Retinal pigment epithelial cell (primary cell): ENCODE measurements around the gene UBE2QL1.

Experiments
- DNase-seq: peaks from one replicate; pipeline ENCODE4 v3.0.0-alpha.2; 2010; ENCODE audit warnings: low read depth
- H3K4me3 ChIP-seq: 2 replicates; pipeline ENCODE4 v1.5.1; 2011; ENCODE audit warnings: mild to moderate bottlenecking, low read length, control low read depth, moderate library complexity
- CTCF ChIP-seq: conservative IDR thresholded peaks from 2 replicates; pipeline ENCODE4 v1.5.1; 2011; ENCODE audit warnings: low read depth, low read length, control low read depth, inconsistent platforms

UBE2QL1 gene

DNA sequence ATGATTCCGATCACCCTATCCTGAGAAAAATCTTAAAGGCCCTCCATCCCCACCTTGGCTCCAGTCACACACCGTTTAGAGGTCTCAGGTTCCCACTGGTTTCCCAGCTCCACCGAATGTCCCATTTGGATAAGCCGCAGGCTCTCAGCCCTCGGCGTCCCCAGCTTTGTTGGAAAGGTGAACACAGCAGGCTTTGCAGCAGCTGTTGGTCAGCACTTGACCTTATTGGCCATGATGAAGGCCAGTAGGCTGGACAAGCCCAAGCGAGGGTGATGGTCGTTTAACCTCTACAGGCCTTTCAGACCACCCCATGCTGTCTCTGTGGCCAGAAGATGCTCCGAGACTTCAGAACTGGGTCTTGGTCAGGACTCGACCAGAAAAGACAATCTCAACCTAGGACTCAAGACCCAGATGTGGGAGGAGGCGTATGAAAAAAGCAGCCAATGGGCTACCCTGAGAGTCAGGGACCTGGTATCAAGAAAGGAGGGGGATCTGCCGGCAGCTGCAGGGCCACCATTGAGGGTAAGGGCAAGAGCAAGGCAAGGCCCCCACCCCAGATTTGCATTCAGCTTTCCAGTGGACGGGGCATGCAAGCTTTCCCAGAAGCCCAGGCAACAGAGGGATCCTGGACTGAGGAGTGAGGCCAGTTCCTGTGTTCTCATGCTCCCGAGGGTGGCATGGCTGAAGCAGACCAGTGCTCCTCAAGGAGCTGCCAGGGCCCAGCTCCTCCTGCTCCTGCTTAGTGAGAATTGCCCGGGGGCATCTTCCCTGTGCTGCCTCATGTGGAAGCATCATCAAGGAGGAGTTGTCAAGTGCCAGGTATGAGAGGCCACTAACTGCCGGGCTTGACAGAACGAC is 13.4 kb downstream of the UBE2QL1 start:
- no peak for DNase-seq
- no peak for TF ChIP-seq CTCF
- H3K4me3 ChIP-seq, result no peak overlapping the region

DNA sequence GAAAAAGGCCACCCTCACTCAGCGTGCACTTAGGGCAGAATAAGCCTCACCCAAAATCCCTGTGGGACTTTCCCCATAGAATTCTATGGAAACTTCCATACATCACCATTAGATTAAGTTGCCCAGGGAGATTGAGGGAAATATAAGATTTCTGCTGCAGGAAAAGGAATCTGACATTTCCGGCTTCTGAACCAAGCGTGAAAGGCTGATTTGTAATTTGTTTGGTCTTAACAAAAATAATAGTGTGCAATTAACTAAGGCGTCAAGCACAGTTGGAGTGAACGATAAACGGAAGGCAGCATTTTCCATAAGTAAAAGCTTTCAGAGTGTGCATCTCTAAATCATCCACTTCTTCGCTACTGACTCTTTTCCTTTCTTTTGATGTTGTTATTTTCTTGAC is 14.0 kb downstream of the UBE2QL1 start:
- DNase-seq, result no peak
- TF ChIP-seq CTCF, result no peak
- H3K4me3 ChIP-seq, result no peak overlapping the region

GRCh38 chr5:6464441-6464840 is 15.8 kb downstream of the UBE2QL1 start:
- TF ChIP-seq CTCF, result no peak
- H3K4me3 ChIP-seq, result no peak overlapping the region
- DNase-seq, result no peak

GRCh38 chr5:6465831-6466790 is 17.5 kb downstream of the UBE2QL1 start:
- no peak for TF ChIP-seq CTCF
- no peak overlapping the region for H3K4me3 ChIP-seq
- DNase-seq, result no peak

DNA sequence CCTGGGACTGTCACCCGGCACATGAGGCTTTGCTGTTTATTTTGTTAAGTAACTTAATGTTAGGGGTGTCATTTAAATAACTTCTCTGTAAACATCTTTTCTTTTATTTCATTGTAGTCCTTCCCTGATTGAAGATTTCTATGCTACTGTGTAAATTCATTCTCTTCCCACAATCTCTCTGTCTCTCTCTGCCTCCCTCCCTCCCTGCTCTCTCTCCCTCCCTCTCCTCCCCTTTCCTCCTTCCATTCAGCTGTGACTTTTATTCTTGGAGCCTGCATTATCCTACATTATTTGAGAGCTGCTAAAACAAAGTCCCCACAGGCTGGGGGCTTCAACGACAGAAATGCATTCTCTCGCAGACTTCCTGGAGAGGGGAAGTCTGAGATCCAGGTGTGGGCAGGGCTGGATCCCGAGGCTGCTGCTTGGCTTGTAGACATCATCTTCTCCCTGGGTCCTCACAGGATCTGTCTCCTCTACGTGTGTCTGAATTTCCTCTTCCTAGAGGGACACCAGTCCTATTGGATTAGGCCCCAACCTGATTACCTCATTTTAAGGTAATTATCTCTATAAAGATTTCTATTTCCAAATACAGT is 18.4 kb downstream of the UBE2QL1 start:
- H3K4me3 ChIP-seq, result no peak overlapping the region
- DNase-seq, result no peak
- TF ChIP-seq CTCF, result no peak

- no peak overlapping the region for H3K4me3 ChIP-seq
- no peak for DNase-seq
- TF ChIP-seq CTCF, result no peak
Observed at GRCh38 chr5:6467591-6467990, 18.9 kb downstream of the UBE2QL1 start.
